GM13976 (cell line): ENCODE results near the gene SRGAP1.

ENCODE experiments used
- DNase-seq: peaks from one replicate; pipeline ENCODE4 v3.0.0; 2012; ENCODE audit warnings: low spot score
- in situ Hi-C: fragments of 300-500 bp; cut with MboI; formaldehyde crosslinking; loops from one replicate; pipeline ENCODE4 v1.12.0; 2022; ENCODE audit warnings: low sequenced_read_pairs, mixed read lengths, inconsistent platforms; ENCODE audit not compliant: unreplicated experiment
- TF ChIP-seq, protein P1 (sequence below): IDR thresholded peaks from 2 replicates; pipeline ENCODE4 v1.5.1; 2012; ENCODE audit warnings: borderline replicate concordance, mild to moderate bottlenecking; ENCODE audit not compliant: insufficient read depth; ENCODE audit errors: extremely low read depth, missing control alignments, control extremely low read depth

Gene SRGAP1

DNA sequence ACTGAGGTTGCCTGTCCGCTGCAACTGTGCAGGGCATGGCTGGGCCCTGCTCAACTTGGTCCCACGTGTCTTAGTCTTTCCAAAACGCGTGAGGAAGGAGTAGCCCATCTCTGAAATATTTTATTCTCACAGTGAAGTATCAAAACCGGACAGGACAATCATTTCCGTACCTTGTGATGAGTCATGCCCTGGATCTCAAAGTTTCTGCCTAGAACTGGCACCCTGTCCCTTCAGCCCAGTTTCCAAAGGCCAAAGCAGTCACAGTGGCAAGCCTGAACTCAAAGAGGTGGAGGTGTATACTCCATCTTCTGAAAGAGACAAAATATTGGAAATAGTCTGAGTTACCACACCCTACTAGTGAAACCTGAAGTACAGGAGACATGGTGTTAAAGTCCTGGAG, 28.5 kb upstream of the SRGAP1 start:
- TF ChIP-seq, protein P1, sequence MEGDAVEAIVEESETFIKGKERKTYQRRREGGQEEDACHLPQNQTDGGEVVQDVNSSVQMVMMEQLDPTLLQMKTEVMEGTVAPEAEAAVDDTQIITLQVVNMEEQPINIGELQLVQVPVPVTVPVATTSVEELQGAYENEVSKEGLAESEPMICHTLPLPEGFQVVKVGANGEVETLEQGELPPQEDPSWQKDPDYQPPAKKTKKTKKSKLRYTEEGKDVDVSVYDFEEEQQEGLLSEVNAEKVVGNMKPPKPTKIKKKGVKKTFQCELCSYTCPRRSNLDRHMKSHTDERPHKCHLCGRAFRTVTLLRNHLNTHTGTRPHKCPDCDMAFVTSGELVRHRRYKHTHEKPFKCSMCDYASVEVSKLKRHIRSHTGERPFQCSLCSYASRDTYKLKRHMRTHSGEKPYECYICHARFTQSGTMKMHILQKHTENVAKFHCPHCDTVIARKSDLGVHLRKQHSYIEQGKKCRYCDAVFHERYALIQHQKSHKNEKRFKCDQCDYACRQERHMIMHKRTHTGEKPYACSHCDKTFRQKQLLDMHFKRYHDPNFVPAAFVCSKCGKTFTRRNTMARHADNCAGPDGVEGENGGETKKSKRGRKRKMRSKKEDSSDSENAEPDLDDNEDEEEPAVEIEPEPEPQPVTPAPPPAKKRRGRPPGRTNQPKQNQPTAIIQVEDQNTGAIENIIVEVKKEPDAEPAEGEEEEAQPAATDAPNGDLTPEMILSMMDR = no peak
- no peak for DNase-seq
- in situ Hi-C loops = no loop called here

DNA sequence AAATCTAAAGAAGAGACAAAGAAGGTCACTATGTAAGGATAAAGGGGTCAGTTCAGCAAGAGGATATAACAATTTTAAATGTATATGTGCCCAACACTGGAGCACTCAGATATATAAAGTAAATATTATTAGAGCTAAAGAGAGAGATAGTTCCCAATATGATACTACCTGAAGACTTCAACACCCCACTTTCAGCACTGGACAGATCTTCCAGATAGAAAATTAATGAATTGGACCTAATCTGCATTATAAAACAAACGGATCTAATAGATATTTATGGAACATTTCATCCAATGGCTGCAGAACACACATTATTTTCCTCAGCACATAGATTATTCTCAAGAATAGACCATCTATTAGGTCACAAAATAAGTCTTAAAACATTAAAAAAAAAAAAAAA, 24.1 kb upstream of the SRGAP1 start:
- TF ChIP-seq, protein P1 = no peak

DNA sequence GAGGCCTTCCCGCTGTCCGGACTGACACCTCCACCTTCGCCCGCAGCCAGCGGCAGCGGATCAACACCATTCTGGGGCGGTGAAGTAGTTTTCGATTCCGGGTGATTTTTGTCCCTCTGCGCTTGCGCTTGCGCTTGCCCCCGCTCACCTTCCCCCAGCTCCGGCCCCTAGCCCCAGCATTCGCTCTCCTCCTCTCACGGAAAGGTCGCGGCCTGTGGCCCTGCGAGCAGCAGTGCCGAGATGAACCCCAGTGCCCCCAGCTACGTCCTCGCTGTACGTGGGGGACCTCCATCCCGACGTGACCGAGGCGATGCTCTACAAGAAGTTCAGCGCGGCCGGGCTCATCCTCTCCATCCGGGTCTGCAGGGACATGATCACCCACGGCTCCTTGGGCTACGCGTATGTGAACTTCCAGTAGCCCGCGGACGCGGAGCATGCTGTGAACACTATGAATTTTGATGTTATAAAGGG, 22.7 kb upstream of the SRGAP1 start:
- TF ChIP-seq, protein P1 = no peak
- in situ Hi-C loops = no loop called here
- DNase-seq = peak; percentile 32

More for the DNA sequence above, 24.1 kb upstream of the SRGAP1 start:
- DNase-seq = no peak
- in situ Hi-C loops = no loop called here

DNA sequence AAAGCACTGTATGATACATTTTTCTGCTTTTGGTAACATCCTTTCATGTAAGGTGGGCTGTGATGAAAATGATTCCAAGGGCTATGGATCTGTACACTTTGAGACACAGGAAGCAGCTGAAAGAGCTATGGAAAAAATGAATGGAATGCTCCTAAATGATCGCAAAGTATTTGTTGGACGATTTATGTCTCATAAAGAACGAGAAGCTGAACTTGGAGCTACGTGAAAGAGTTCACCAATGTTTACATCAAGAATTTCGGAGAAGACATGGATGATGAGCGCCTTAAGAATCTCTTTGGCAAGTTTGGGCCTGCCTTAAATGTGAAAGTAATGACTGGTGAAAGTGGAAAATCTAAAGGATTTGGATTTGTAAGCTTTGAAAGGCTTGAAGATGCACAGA, 22.1 kb upstream of the SRGAP1 start:
- no peak for DNase-seq
- in situ Hi-C loops = no loop called here
- TF ChIP-seq, protein P1 = no peak

DNA sequence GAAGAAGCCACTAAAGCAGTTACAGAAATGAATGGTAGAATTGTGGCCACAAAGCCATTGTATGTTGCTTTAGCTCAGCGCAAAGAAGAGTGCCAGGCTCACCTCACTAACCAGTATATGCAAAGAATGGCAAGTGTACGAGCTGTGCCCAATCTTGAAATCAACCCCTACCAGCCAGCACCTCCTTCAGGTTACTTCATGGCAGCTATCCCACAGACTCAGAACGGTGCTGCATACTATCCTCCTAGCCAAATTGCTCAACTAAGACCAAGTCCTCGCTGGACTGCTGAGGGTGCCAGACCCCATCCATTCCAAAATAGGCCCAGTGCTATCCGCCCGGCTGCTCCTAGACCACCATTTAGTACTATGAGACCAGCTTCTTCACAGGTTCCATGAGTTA, 21.5 kb upstream of the SRGAP1 start:
- in situ Hi-C loops = no loop called here
- TF ChIP-seq, protein P1 = no peak

DNA sequence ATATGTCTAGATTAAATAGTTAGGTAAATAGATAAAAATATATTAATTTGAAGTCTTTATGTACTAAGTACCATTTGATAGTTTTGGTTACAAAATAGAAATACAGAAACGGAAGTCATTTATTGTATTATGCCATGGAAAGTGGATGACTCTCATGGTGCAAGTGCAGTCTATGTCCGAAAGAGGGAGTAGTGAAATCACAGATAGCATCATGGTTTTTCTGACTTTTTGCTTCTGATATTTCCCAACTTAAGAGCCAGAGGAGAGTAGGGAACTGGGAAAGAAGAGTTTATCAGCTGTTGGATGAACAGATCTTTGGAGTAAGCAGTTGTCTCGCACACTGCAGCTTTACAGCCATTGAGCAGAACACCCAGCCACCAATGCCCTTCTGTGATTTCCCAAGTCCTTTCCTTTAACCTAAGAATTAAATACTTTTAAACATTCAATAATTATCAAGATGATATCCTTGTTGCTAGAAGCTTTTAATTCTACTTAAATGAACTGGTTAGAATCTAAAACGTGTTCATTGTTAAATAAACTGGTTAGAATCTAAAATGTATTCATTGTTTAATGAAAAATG, 18.4 kb upstream of the SRGAP1 start:
- TF ChIP-seq, protein P1 = peak; percentile 61
- peak; percentile 57 for DNase-seq
- in situ Hi-C loops = no loop called here

More for the DNA sequence above, 21.5 kb upstream of the SRGAP1 start:
- DNase-seq = no peak
